Stimulated activated CD4-positive, alpha-beta T cell treated with anti-CD3 and anti-CD28 coated beads, Interleukin-2, amount 100 ng/mL, for 48 hours (primary cell): ENCODE data around the gene TIMP2.
A peak's percentile ranks its signal among the peaks of the same experiment; 100 is the strongest.

Experiments used
- DNase-seq, 2 donors: peaks; one replicate each; pipeline ENCODE4 v3.0.0-alpha.2; 2020

Gene TIMP2

DNA sequence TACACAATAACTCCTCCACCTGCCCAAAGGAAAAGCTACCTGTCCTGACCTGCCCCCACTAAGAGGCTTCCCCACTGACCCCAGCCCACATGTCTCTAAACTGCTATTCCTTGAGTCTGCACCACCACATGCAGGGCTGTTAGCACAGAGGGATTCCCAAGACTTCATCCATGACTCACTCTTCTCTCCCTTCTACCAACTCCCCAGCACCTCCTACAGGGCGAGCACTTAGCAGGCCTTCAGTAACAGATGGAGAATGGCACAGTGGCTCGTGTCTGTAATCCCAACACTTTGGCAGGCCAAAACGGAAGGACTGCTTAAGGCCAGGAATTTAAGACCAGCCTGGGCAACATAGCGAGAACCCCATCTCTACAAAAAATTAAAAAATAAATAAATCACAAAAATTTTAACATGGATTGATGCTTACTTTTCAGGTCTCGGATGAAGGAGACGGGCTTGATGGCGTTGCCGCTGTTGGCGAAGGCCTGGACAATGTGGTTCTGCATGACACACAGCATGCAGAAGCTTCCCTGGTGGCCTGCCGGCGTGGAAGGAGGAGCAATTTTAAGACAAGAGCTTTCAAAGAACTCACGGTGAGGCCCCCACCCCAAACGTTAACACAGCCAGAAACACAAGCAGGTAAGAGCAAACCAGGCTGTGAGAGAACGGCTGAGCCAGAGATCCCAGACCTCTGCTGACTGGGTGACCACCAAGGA lies 96.6 kb downstream of the TIMP2 start:
- DNase-seq: no peak

DNA sequence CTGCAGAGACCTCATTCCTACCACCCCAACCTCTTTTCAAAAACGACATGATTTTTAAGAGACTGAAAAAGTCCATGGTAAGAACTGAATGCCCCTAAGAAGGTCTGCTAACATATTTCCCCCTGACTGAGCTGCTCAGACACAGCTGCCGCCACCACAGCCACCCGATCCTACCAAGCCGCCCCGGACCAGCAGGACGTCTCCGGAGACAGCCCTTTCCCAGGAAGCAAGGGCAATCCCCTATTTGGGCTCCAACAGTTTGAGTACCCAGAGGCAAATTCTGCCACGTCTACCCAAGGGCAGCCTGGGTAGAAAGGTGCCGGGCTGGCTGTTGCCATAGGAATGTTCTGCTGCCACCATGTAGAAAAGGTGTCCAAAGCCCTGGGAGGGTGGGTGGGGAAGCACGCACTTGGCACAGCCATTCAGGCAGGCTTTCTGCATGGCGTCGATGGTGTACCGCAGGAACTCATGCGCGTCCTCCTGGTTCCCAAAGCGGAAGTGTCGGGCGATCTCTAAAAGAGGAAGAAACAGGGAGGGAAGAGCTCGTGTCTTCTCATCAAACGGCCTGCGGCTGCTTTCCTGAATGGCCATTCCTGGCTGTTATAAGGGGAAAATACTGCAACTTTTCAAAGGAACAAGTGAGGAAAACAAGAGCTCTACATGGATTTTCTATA lies 98.2 kb downstream of the TIMP2 start:
- DNase-seq: no peak

DNA sequence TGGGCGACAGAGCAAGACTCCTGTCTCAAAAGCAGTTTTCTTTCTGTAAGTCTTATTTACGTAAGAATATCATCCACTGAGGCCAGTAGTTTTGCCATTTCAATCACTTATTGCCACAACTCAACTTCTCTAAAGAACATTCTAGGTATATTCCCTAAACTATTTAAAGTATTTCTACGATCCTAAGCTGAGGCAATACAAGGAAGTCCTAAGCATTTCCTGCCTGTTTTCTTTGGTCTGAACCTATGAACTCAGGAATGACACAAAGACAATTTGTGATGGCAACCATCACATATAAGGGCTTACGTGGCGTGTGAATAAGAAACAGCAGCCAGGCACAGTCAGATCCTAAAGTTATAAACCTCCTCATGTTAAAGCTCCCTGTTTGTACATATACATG lies 98.8 kb downstream of the TIMP2 start:
- no peak for DNase-seq

DNA sequence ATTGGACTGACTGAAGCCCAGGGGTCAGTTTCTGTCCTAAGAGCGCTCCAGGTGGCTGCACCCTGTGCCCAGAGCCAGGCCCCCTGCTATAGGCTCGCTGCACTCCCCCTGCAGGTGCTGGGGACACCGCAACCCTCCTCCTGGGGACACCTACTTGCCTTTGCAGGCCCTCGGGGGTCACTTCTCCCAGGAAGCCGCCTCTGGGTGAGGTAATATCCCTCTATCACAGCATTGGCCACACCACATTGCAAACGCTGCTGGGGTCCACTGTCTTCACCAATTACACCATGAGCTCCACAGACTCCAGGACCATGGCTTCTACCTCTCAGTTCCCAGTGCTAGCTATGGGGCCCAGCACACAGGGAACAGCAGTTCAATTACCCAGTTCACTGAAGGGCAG lies 99.5 kb downstream of the TIMP2 start:
- DNase-seq: no peak

DNA sequence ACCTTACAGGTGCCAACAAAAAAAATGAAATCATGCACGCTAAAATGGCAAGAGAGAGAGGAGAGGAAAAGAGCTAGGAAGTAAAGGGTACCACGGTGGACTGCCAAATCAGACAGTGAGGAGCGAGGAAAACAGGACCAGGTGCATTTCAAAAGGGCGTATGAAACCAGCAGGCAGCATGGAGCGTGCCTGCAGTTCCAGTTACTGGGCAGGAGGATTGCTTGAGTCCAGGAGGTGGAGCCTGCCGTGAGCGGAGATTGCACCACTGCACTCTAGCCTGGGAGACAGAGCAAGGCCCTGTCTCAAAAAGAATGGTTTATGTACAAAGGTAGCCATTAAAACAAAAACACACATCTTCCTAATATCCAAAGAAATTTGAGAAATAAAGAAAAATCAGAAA lies 100.9 kb downstream of the TIMP2 start:
- DNase-seq: no peak

DNA sequence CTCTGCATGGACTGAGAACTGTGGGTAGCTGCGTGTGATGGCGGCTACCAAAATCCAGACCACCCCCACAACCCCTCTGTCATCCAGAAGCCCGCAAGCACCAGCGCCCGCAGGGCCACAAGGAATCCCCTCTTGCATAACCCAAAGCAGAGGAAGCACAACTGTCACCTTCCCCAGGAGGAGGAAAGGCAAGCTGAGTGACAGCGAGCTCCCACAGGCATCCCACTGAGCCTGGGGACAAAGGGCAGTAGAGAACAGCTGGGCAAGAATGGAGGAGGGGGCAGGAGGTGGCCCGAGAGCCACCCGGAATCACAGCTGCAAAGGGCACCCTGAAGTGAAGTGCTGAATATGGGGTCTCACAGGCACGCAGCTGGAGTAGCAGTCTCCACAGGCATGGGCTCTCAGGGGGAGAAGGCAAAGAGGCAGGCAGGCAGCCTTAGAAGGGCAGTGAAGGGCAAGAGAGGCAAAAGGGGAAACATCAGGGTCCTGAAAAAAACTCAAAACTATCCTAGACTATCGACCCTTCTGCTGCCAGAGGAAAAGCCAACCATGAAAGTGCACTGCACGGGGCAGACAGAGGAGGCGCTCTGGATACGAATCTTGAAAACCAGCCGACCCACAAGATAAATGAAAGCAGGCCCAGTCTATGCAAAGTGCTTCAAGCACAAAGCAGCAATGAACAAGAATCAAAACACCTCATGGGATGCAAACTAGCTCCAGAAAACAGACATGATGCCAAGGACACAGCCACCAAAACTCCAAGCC lies 101.7 kb downstream of the TIMP2 start:
- no peak for DNase-seq

DNA sequence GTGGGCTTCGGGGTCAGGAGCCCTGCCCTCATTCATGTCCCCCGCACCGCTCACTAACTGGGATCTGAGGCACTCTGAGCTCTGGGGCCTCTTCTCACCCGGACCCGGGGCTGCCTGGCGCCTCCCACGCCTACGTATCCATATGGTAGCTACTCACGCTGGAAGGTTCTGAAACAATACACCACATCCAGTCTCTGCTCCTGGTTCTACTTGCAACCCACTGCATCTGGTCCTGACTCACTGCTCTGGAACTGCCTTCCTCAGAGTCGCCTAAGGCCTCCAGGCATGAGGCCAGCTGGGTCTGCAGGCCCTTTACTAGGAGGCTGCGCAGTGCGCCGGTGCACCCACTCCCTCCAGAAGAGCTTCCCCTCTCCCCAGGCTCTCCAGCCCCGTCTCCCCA lies 102.6 kb downstream of the TIMP2 start:
- no peak for DNase-seq

DNA sequence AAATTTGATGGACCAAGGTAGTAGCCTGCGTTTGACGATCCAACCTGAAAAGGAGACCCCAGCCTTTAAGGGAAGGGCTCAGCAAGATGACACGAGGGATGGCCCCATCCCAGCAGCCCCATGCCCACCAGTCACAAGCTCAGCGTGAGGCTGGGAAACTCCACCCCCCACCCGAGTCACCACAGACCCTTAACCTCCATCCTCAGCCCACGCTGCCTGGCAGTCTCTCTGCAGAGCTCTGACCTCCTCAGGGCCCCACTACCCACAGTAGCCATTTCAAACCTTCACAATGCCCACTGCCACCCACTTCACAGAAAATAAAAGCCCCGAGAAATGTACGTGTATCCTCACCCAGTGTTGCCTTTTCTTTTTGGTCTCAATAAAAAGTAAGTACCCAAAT lies 103.2 kb downstream of the TIMP2 start:
- no peak for DNase-seq

DNA sequence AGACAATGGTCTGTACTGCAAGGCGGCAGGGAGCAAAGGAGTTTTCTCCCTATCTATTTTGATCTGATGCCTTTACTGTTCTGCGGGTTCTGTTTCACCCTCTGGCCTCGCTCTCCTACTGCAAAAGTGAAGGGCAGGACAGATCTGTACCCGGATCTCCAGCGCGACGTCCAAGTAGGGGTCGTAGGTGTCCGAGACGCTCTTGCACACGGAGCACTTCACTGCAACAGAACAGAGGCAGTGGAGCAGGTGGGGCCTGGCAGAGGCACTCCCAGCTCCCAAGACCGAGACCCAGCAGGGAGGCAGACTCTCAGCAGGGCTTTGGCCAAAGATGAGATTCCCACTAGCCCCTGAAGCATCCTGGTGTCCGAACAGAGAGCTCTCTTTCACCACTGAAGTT lies 104.3 kb downstream of the TIMP2 start:
- DNase-seq: no peak

DNA sequence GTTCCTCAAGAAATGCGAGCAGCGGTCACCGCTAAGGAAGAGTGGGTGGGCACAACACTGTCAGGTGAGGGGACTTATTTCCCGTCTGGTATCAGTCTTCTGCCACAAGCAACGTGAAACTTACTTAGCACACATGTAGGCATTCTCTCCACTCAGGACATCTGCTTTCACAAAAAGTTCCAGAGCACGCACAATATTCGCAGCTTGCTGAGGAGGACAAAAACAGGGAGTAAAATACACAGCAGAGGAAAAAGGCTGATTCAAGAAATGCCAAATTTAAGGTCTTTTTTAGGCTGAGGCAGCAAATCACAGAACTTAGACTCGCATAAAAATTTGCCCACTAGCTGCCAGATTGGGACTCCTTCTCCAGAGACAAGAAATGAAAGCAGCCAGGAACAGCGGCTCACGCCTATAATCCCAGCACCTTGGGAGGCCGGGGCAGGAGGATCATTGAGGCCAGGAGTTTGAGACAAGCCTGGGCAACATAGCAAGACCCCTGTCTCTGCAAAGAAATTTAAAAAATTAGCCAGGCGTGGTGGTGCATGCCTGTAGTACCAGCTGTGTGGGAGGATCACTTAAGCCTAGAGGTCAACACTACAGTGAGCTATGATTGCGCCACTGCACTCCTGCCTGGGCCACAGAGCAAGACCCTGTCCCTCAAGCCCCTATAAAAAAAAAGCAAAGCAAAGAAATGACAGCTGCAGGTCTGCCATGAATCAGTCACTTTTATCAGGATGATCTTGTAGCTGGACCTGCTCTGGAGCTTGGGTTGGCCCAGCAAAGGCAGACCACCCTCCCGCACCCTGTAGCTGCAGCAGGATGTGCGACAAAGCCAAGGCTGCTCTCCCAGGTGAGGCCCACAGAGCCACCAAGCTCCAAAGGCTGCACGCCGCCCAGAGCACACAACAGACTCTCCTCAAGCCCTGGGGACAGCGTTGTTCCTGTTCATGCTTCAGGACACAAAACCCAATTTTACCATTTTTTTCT lies 105.1 kb downstream of the TIMP2 start:
- no peak for DNase-seq

DNA sequence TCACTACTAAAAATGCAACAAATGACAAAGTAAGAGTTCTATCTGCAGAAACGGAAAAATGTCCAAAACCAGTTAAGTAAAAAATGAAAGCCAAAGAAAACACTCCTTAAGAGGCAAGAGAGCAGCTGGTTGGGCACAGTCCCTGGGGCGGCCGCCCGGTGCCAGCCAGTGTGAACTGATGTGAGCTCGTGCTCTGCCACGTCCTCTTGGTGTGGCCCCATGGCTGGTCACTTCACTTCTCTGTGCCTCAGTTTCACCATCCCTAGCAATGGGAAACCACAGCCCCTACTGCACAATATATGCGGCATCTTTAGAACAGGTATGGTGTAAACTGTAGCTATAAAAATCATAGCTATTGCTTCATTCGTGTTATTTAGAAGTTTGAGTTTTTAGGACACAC lies 105.8 kb downstream of the TIMP2 start:
- no peak for DNase-seq

DNA sequence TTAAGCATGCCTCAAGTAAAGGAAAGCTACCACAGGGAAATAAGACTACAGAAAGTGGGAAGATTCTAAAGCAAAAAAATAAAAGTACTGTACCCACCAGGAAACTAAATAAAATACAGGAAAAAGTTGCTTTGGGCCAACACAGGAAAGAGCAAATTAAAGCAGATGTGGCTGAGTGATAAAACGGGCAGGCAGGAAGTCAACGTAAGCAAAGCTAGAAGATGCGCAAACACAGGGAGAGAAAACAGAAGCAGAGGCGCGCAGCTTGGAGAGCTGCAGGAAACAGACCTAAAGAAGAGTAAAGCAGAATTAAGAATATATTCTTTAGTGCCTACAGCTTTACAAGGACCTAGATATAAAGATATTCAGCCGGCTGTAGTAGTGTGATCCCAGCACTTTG lies 106.3 kb downstream of the TIMP2 start:
- no peak for DNase-seq

DNA sequence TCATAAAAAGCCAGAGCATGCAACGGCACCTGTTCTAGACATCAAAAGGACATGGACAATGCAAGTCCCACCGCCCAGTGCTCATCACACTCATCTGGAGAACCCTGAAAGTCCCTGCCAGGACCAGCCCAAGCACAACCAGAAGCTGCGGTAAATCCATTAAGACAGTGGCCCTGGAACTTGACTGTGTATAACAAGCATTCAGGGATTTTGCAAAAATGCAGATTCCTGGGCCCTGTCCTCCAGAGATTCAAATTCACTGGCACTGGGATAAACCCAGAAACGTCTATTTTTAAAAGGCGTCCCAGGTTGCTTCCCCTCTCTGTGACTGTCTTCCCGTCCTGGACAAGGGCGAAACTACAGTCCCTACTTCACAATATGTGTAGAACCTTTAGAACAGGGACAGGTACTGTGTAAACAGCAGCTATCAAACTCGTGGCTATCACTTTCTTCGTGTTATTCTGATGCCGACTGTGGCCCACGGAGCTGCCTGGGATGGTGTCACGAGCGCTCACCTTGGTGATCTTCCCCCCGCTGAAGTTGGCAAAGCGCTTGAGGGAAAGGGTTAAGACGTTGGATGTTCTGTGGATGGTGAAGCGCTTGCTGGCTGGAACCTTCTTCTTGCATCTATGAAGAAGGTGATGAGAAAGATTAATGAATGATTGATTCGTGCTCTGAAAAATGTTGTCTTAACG lies 106.9 kb downstream of the TIMP2 start:
- no peak for DNase-seq

DNA sequence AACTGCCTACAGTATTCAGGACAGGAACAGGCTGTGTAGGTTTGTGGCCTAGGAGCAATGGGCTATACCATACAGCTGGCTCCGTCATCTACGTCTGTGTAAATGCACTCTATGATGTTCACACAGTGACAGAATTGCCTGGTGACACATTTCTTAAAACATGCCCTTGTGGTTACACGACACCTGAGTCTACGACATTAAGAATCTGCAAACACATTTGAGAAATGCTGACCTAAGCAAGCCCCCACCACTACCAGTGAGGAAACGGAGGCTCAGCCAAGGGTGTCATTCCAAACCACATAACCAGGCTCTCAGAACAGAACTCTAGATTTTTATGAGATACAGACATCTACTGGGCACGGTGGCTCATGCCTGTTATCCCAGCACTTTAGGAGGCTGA lies 108.1 kb downstream of the TIMP2 start:
- peak; percentile 45 to 47 for DNase-seq

DNA sequence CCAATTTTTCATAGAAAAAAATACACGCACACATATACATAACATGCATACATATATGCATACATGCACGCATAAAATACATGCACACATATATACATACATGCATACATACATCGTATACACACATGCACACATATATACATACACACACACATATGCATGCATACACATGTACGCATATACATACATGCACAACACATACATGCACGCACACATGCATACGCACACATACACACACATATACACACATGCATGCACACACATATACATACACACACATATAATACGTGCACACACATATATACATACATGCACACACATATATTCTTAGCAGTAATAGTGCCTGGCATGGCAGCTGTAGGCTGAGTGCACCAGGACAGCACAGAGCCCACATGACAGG lies 109.5 kb downstream of the TIMP2 start:
- DNase-seq: no peak

DNA sequence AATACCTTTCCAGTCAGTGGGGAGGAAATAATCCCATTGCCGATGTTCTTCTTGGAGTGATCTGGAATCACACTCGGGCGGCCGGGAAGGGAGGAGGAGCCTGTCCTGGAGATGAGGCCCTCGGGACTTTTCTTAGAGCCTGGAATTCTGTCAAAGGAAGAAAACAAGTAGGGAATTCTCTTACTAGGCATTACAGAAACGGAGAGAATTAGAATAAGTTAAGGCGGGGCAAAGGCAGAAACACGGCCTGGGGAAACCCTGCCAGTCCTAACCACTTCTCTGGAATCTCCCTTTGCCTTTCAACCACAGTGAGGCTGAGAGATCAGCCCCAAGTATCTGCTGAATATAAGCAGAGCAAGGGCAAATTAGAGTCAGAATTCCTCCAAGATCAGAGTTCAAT lies 112.3 kb downstream of the TIMP2 start:
- DNase-seq: no peak

DNA sequence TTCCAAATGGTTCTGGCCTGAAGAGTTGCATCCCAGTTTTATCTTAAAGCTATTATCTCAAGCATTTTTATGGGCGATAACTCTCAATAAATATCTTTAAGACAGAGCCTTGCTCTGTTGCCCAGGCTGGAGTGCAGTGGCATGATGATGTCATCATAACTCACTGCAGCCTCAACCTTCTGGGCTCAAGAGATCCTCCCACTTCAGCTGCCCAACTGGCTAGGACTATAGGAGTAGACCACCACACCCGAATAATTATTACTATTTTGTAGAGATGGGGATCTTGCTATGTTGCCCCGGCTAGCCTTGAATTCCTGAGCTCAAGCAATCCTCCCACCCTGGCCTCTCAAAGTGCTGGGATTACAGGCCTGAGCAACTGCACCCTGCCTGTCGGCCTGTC lies 117.0 kb downstream of the TIMP2 start:
- DNase-seq: no peak

DNA sequence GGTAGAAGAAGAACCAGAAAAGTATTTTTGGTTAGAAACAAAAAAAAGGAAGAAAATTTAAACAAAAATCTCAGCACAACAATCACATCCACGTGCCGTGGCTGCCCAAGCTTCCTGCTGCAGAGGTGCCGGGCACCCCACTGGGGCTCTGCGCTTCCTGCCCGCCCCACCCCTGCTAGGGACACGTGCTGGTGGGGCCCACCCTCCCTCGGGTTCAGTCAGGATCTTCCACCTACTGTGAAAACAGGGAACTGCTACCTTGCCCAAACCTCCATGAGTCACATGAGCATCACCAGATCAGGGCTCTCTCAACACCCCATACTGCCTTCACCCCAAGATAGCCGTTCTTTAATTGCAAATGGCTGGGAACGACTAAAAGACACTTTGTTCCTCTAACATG lies 118.7 kb downstream of the TIMP2 start:
- peak in 1 of 2 donors; percentile 60 for DNase-seq

DNA sequence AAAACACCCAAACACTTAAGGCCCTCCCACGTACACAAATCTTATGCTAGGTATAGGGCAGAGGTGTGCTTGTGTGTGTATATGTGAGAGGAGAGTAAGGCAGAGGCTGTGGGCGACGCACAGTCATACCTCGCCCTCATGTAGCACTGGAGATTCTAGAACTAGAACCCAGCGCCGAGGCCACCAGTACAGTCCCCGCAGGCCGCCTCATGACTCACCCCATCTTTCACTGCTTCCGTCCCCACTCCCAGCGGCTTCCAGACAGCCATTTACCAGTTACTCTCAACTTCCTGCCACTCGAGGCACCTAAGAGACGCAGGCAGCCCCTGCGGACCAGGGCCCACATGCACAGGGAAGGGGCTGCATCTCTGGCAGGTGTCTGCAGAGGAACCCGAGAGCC lies 119.9 kb downstream of the TIMP2 start:
- DNase-seq: peak; percentile 47 to 75

DNA sequence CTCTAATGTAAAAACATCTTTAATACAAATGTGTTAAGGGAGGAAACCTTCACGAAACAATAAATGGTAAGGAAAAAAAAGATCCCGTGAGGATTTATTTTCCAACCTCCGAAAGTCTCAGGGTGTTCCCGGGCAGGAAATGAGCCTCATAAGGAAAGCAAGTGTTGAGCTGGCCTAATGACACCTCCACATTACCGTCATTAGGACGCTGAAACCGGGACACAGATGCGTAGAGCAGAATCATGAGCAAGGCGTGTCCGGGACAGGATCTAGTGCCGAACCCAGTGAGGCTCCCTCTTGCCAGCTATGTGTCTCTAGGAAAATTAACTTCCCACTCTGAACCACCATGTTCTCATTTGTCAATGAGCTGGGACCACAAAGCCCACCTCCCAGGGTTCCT lies 120.4 kb downstream of the TIMP2 start:
- DNase-seq: no peak

DNA sequence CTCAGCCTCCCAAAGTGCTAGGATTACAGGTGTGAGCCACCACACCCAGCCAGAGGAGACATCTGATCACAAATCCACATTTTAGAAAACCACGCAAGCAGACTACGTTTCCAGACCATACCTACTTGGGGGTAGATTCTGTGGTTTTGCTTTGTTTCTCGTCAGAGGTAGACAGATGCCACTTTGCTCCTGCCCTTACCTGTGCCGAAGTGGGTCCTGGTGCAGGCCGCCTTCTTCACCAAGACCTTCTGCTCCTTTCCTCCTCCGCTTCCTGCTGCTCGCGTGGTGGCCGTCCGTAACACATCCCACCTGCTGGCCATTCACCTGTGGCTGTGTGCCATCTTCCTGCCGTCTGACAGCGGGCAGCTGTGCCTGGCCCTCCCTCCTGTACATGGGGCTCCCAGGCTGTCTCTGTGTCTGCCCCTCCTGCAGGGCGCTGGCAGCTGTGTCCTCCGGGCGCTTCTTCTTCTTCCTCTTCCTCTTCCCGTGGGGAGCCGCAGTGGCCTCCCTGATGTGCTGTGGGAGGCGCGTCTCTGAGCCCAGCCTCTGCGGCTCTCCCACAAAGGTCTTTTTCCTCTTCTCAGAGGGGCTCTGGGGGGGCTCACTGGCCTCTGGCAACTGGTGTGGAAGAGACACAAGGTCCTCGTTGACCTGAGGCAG lies 121.9 kb downstream of the TIMP2 start:
- no peak for DNase-seq
